ENCODE data around the gene SESN3. TPM values are rescaled to one million over a fixed set of nuclear protein-coding genes. Genes with fewer than 3 reads are reported as not detected.

The SESN3 gene
- total RNA-seq, 1 experiment from 2014 or later, result 1.4 TPM

GRCh38 chr11:95165638-95166037 lies 65.4 kb downstream of the SESN3 start:
- DNase-seq (ENCODE audit: low read depth, low spot score) (no peak), ATAC-seq (no peak)
- Histone ChIP-seq H3K27ac (ENCODE audit: low read length) (no peak overlapping the region), H3K27me3 (ENCODE audit: control insufficient read depth, insufficient read depth, low read length) (peaks cover 10% of the 10 kb centered on the region), H3K9me3 (ENCODE audit: control insufficient read depth, insufficient read depth, low read depth, low read length) (no peaks in the 10 kb centered on the region), H3K36me3 (ENCODE audit: control insufficient read depth, insufficient read depth, low read length) (no peaks in the 10 kb centered on the region), H3K4me1 (ENCODE audit: control insufficient read depth, insufficient read depth, low read length) (no peaks in the 10 kb centered on the region), H3K4me3 (ENCODE audit: low read depth in 2 of 2, low read length in 2 of 2) (no peak overlapping the region)
- CTCF ChIA-PET, result no interaction called here
- no TSS peak for BruUV-seq (replicated peaks)
- intact Hi-C loops (cut with micrococcal nuclease; ENCODE audit: unreplicated experiment), result no loop called here
- POLR2A ChIA-PET, result no interaction called here
- in situ Hi-C loops (cut with HindIII; ENCODE audit: low pct_unique_long_range_greater_than_20kb, low sequenced_read_pairs), result no loop called here
- TF ChIP-seq POLR2AphosphoS5 (IDR thresholded peaks at IDR 0.05; ENCODE audit: low read depth, low read length), result no peak
- no peak for TF ChIP-seq CTCF (IDR thresholded peaks at IDR 0.05)
- TF ChIP-seq, protein P1, sequence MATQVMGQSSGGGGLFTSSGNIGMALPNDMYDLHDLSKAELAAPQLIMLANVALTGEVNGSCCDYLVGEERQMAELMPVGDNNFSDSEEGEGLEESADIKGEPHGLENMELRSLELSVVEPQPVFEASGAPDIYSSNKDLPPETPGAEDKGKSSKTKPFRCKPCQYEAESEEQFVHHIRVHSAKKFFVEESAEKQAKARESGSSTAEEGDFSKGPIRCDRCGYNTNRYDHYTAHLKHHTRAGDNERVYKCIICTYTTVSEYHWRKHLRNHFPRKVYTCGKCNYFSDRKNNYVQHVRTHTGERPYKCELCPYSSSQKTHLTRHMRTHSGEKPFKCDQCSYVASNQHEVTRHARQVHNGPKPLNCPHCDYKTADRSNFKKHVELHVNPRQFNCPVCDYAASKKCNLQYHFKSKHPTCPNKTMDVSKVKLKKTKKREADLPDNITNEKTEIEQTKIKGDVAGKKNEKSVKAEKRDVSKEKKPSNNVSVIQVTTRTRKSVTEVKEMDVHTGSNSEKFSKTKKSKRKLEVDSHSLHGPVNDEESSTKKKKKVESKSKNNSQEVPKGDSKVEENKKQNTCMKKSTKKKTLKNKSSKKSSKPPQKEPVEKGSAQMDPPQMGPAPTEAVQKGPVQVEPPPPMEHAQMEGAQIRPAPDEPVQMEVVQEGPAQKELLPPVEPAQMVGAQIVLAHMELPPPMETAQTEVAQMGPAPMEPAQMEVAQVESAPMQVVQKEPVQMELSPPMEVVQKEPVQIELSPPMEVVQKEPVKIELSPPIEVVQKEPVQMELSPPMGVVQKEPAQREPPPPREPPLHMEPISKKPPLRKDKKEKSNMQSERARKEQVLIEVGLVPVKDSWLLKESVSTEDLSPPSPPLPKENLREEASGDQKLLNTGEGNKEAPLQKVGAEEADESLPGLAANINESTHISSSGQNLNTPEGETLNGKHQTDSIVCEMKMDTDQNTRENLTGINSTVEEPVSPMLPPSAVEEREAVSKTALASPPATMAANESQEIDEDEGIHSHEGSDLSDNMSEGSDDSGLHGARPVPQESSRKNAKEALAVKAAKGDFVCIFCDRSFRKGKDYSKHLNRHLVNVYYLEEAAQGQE (IDR thresholded peaks at IDR 0.05; ENCODE audit: insufficient read depth in 1 of 2, low read depth in 2 of 2, low read length in 1 of 2), result no peak
- TF ChIP-seq TCF7L2 (IDR thresholded peaks at IDR 0.05; ENCODE audit: low read depth, low read length), result no peak
- TF ChIP-seq SIN3A (IDR thresholded peaks at IDR 0.05; ENCODE audit: borderline replicate concordance, insufficient read depth, low read depth, low read length), result no peak

DNA sequence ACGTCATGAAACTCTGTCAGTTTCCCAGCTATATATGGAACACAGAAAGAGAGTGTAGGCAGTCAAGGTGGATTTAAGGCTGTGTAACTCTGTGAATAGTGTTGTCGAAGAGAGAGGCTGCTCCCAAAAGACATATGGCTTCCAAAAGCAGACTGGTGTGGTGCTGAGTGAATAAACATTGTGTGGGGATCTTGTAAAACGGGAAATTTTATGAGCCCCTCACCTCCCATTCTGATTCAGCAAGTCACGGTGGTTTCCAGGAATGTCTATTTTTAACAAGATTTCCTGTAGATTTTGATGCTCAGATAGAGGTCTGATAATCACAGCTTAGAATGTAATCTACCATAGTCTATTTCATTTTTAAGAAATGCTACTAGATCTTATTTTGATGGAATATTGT lies 67.9 kb downstream of the SESN3 start:
- no peak for ATAC-seq
- Histone ChIP-seq H3K27me3 (ENCODE audit: control insufficient read depth, insufficient read depth, low read length) (peaks cover 5% of the 10 kb centered on the region; the same call in 1 of the 2 replicates), H3K36me3 (ENCODE audit: control insufficient read depth, insufficient read depth, low read length) (no peaks in the 10 kb centered on the region), H3K4me1 (ENCODE audit: control insufficient read depth, insufficient read depth, low read length) (no peaks in the 10 kb centered on the region), H3K4me3 (ENCODE audit: low read depth in 2 of 2, low read length in 2 of 2) (no peak overlapping the region), H3K27ac (ENCODE audit: low read length) (no peak overlapping the region), H3K9me3 (ENCODE audit: control insufficient read depth, insufficient read depth, low read depth, low read length) (no peaks in the 10 kb centered on the region)
- DNase-seq (ENCODE audit: low read depth, low spot score), result no peak
- ChIA-PET POLR2A (no interaction called here), CTCF (no interaction called here)
- intact Hi-C loops (cut with micrococcal nuclease; ENCODE audit: unreplicated experiment) (no loop called here), in situ Hi-C loops (cut with HindIII; ENCODE audit: low pct_unique_long_range_greater_than_20kb, low sequenced_read_pairs) (no loop called here)
- TF ChIP-seq, protein P1 (IDR thresholded peaks at IDR 0.05; ENCODE audit: insufficient read depth in 1 of 2, low read depth in 2 of 2, low read length in 1 of 2), result no peak
- TF ChIP-seq POLR2AphosphoS5 (IDR thresholded peaks at IDR 0.05; ENCODE audit: low read depth, low read length) (no peak), TCF7L2 (IDR thresholded peaks at IDR 0.05; ENCODE audit: low read depth, low read length) (no peak), SIN3A (IDR thresholded peaks at IDR 0.05; ENCODE audit: borderline replicate concordance, insufficient read depth, low read depth, low read length) (no peak), CTCF (IDR thresholded peaks at IDR 0.05) (no peak)
- BruUV-seq (replicated peaks), result no TSS peak
